AG10803 (cell line): ENCODE measurements around the gene SLC8A1.
A peak's percentile ranks its signal among the peaks of the same experiment; 100 is the strongest.

Experiments used
- DNase-seq: peaks from one replicate; pipeline ENCODE4 v3.0.0; 2010; ENCODE audit warnings: low read depth
- H3K4me3 ChIP-seq: 2 replicates; pipeline ENCODE4 v1.5.1; 2011; ENCODE audit warnings: mild to moderate bottlenecking, low read length, control low read depth
- CTCF ChIP-seq: conservative IDR thresholded peaks from 2 replicates; pipeline ENCODE4 v1.5.1; 2011; ENCODE audit warnings: mild to moderate bottlenecking, low read length, control low read depth, inconsistent platforms

The SLC8A1 gene

GRCh38 chr2:40202798-40203400 is 249.0 kb downstream of the SLC8A1 start:
- no peak overlapping the region for H3K4me3 ChIP-seq
- peak; percentile 81 for DNase-seq
- TF ChIP-seq CTCF = no peak

- DNase-seq = no peak
These were observed 250.5 kb downstream of the SLC8A1 start for GRCh38 chr2:40201425-40201824.

GRCh38 chr2:40200366-40200915 is 251.4 kb downstream of the SLC8A1 start:
- TF ChIP-seq CTCF = no peak

More at GRCh38 chr2:40201425-40201824, 250.5 kb downstream of the SLC8A1 start:
- no peak for TF ChIP-seq CTCF
- no peak overlapping the region for H3K4me3 ChIP-seq

GRCh38 chr2:40199771-40200170 is 252.1 kb downstream of the SLC8A1 start:
- no peak overlapping the region for H3K4me3 ChIP-seq
- TF ChIP-seq CTCF = no peak

More at GRCh38 chr2:40200366-40200915, 251.4 kb downstream of the SLC8A1 start:
- DNase-seq = peak; percentile 76
- H3K4me3 ChIP-seq = no peak overlapping the region

GRCh38 chr2:40197121-40197520 is 254.8 kb downstream of the SLC8A1 start:
- no peak overlapping the region for H3K4me3 ChIP-seq
- no peak for DNase-seq
- TF ChIP-seq CTCF = no peak

More at GRCh38 chr2:40199771-40200170, 252.1 kb downstream of the SLC8A1 start:
- DNase-seq = peak; percentile 66

- H3K4me3 ChIP-seq = no peak overlapping the region
- DNase-seq = no peak
These were observed 258.2 kb downstream of the SLC8A1 start for GRCh38 chr2:40193670-40194026.

More at GRCh38 chr2:40193670-40194026, 258.2 kb downstream of the SLC8A1 start:
- no peak for TF ChIP-seq CTCF
